Activated CD8-positive, alpha-beta memory T cell treated with anti-CD3 and anti-CD28 coated beads, Interleukin-2, amount 50 U/mL, for 24 hours (primary cell): ENCODE results near the gene GYPC.

Experiments
- DNase-seq: peaks from one replicate; pipeline ENCODE4 v3.0.0-alpha.2; 2020; ENCODE audit errors: extremely low read depth

The GYPC gene

DNA sequence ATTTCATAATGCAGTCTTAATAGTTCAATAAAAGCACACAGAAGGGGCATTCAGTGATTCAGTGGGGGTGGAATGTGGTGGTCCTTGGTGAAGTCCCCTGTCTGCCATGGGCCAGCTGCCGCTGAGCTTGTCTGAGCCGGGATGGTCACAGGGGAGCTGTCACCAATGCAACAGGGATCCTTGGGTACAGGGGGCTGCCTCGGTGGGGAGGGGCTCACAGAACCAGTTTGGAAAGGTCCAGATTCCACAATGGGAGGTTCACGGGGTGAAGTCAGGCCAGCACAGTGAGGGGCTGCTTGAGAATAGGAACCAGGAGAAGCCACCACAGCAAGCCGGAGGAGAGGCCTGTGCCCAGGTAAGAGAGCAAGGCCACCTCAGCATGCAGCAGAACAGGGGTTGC lies 75.4 kb downstream of the GYPC start:
- DNase-seq = no peak

DNA sequence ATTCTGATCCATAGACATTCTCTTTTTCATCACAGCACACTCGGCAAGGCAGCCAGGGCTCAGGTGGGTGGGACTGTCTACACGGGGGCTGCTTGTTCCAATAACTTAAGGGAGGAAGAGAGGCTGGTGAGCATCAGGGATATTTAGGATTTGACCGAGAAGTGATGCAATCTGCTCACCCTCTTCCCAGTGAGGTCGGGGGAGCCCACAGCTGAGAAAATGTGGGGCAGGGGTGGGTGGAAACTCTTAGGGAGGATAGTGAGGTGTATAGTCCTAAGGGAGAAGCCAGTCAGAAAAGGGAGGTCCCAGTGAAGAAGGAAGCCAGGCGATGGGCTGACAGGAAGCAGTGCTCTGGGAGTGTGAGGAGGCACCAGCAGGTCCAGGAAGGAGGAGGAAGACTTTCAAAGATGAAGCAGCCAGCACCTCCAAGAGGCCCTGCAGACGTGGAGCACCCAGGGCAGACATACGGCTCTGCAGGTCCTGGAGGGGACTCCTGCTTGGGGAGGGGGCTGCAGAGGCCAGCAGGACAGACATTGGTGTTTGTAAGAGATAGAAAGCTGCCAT lies 76.8 kb downstream of the GYPC start:
- no peak for DNase-seq

DNA sequence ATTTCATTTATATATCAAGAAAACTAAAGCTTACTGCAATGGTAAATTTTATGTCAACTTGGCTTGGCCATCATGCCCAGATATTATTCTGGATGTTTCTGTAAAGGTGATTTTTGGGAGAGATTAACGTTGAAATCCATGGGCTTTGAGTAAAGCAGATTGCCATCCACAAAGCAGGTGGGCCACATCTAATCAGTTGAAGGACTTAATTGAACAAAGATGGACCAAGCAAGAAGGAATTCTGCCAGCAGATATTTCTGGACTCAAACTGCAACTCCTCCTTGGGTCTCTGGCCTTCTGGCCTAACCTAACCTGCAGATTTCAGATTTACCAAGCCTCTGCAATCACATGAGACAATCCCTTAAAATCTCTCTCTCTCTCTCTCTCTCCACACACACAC lies 77.8 kb downstream of the GYPC start:
- no peak for DNase-seq

DNA sequence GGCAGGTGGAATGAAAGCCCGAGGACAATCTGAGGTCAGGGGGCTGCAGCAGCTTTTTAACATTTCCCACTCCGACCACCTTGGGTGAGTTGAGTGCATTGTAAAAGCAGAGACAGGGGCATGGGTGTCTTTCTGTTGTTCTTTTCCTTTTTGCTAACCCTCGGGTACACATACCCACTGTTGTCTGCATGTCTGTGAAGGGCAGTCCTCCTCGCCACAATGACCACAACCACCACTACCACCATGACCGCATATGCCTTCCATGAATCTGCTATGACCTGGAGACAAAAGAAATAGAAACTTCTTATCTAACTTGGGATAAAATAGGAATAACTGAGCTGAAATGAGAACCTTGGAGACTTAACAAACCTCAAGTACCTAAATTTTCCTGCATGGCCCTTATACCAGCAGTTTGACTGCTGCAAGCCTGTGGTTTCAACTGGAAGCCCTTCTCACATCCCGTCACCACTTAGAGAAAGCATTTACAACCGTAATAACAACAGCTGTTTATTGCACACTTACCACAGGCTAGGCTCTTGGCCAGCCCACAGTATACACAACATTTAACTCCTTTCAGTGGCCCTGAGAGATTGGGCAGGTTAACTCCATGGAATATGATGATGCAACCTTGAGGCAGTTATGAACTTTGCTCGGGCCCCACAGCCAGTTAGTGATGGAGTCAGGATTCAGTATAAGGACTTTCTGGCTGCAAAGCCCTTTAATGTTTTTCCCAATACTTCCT lies 80.3 kb downstream of the GYPC start:
- no peak for DNase-seq

DNA sequence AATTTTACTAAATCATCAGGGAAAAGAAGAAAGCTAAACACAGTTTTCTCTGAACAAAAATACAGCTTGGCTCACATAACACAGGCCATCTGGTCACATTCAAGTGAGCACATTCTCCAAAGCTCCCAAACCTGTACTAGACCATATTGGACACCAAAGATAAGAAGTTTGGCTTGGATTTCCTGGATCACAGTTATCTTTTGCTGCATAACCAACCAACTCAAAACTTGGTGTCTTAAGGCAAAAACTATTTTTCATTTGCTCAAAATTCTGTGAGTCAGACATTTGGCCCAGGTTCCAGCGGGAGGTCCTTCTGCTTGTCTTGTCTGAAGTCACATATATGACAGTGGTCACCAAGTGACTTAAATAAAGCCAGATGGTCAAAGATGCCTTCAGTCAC lies 83.2 kb downstream of the GYPC start:
- no peak for DNase-seq

DNA sequence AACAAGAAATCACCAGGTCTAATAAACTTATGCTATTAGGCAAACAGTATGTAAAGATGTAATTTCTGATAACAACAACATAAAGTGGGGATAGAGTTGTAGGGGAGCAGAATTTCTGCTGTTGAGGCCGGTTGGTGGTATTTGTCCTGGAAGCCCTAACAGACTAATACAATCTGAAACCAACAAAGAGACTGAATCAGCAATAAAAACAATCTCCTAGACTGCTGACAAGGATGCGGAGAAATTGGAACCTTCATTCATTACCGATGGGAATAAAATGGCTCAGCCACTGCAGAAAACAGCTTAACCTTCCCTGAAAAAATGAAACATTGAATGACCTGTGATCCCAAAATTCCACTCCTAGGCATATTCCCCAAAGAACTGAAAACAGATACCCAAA lies 88.7 kb downstream of the GYPC start:
- DNase-seq = no peak
